ENCODE data around the gene GARIN6. TPM values are rescaled to one million over a fixed set of nuclear protein-coding genes. Genes with fewer than 3 reads are reported as not detected.

GARIN6 gene
- not detected in 2 replicates for total RNA-seq
- long read RNA-seq, partial matches to known transcripts: 0 of 1 reads
- long read RNA-seq, other reads (novel, unspliced or antisense): 1 of 1 reads

GRCh38 chr12:99647453-99647852, at the start of gene GARIN6:
GARIN6 (plus strand) TSS chr12:99647753; CDS start chr12:99648175, 422 bp downstream.
- H3K4me3 Mint-ChIP-seq (ENCODE audit: low read depth): no peak within 1 kb of the TSS

GRCh38 chr12:99598785-99599184, 48.8 kb upstream of the GARIN6 start:
- H3K4me1 Mint-ChIP-seq (ENCODE audit: low read depth): peaks cover 1% of the 10 kb centered on the region
- no peaks in the 10 kb centered on the region for H3K9me3 Mint-ChIP-seq (ENCODE audit: low read depth)
- no peak overlapping the region for H3K27ac Mint-ChIP-seq
- no peak for DNase-seq (ENCODE audit: low spot score, unreplicated experiment)
- TF ChIP-seq CTCF (IDR thresholded peaks at IDR 0.05; ENCODE audit: unreplicated experiment): no peak
- no peak overlapping the region for H3K4me3 Mint-ChIP-seq (ENCODE audit: low read depth)
- H3K27me3 Mint-ChIP-seq: no peaks in the 10 kb centered on the region
- H3K36me3 Mint-ChIP-seq (ENCODE audit: insufficient read depth): no peaks in the 10 kb centered on the region

More at GRCh38 chr12:99647453-99647852, at the start of gene GARIN6:
- Mint-ChIP-seq H3K4me1 (ENCODE audit: low read depth) (no peaks in the 10 kb centered on the region), H3K36me3 (ENCODE audit: insufficient read depth) (no peaks in the 10 kb centered on the region), H3K9me3 (ENCODE audit: low read depth) (peaks cover 12% of the 10 kb centered on the region), H3K27me3 (no peaks in the 10 kb centered on the region), H3K27ac (no peak within 1 kb of the TSS)
- TF ChIP-seq CTCF (IDR thresholded peaks at IDR 0.05; ENCODE audit: unreplicated experiment): no peak
- DNase-seq (ENCODE audit: low spot score, unreplicated experiment): no peak

GRCh38 chr12:99600388-99600787, 47.2 kb upstream of the GARIN6 start:
- Mint-ChIP-seq H3K9me3 (ENCODE audit: low read depth) (no peaks in the 10 kb centered on the region), H3K4me3 (ENCODE audit: low read depth) (no peak overlapping the region), H3K36me3 (ENCODE audit: insufficient read depth) (no peaks in the 10 kb centered on the region), H3K27me3 (no peaks in the 10 kb centered on the region), H3K27ac (no peak overlapping the region), H3K4me1 (ENCODE audit: low read depth) (peaks cover 1% of the 10 kb centered on the region)
- no peak for TF ChIP-seq CTCF (IDR thresholded peaks at IDR 0.05; ENCODE audit: unreplicated experiment)
- DNase-seq (ENCODE audit: low spot score, unreplicated experiment): no peak

- DNase-seq (ENCODE audit: low spot score, unreplicated experiment): no peak
- Mint-ChIP-seq H3K9me3 (ENCODE audit: low read depth) (no peaks in the 10 kb centered on the region), H3K4me1 (ENCODE audit: low read depth) (no peaks in the 10 kb centered on the region), H3K4me3 (ENCODE audit: low read depth) (no peak overlapping the region), H3K36me3 (ENCODE audit: insufficient read depth) (no peaks in the 10 kb centered on the region), H3K27me3 (no peaks in the 10 kb centered on the region), H3K27ac (peak overlapping the region; percentile 15)
- no peak for TF ChIP-seq CTCF (IDR thresholded peaks at IDR 0.05; ENCODE audit: unreplicated experiment)
Observed at GRCh38 chr12:99609455-99610181, 37.9 kb upstream of the GARIN6 start.

GRCh38 chr12:99611117-99611516, 36.4 kb upstream of the GARIN6 start:
- Mint-ChIP-seq H3K9me3 (ENCODE audit: low read depth) (peaks cover 4% of the 10 kb centered on the region), H3K4me1 (ENCODE audit: low read depth) (no peaks in the 10 kb centered on the region), H3K36me3 (ENCODE audit: insufficient read depth) (peaks cover 2% of the 10 kb centered on the region), H3K27me3 (no peaks in the 10 kb centered on the region), H3K4me3 (ENCODE audit: low read depth) (no peak overlapping the region), H3K27ac (no peak overlapping the region)
- no peak for TF ChIP-seq CTCF (IDR thresholded peaks at IDR 0.05; ENCODE audit: unreplicated experiment)
- no peak for DNase-seq (ENCODE audit: low spot score, unreplicated experiment)
